Keratinocyte (primary cell): ENCODE data around the gene DONSON.
"Not testable (repeated sequence)": the region's sequence is repeated elsewhere in the genome, so short reads cannot be mapped to it uniquely, and the experiment has no call there.

Experiments used
- CTCF ChIP-seq, 3 experiments: IDR thresholded peaks in 1 of 3; conservative IDR thresholded peaks in 1 of 3; optimal IDR thresholded peaks in 1 of 3; 2 replicates in 2 of 3; 3 replicates in 1 of 3; pipeline versions ENCODE3 to v1.5.1; 2011; ENCODE audit warnings: low read length in 3 of 3, mild to moderate bottlenecking in 3 of 3, moderate library complexity in 2 of 3, control low read depth in 1 of 3, inconsistent platforms in 1 of 3; ENCODE audit not compliant: insufficient read depth in 2 of 3; ENCODE audit errors: extremely low read depth in 1 of 3
- EZH2 ChIP-seq: IDR thresholded peaks from one replicate; pipeline ENCODE4 v1.6.1; 2012; ENCODE audit warnings: inconsistent platforms, mild to moderate bottlenecking, low read length, moderate library complexity

- not testable (repeated sequence) for TF ChIP-seq CTCF (optimal IDR thresholded peaks at IDR 0.05 in 1 of 3, IDR thresholded peaks at IDR 0.05 in 1 of 3, conservative IDR thresholded peaks at IDR 0.05 in 1 of 3; ENCODE audit: extremely low read depth in 1 of 3, insufficient read depth in 2 of 3, low read length in 3 of 3); EZH2
Observed at GRCh38 chr21:33626151-33626550, 37.7 kb upstream of the DONSON start.
